T-helper 2 cell treated with Interferon-gamma antibody and Interleukin-4, amounts not matched to agents 5 μg/mL and 100 μg/mL, for 36 hours (primary cell): ENCODE results near the gene APBA2.

ENCODE experiments used
- DNase-seq: peaks from one replicate; pipeline ENCODE4 v3.0.0; 2021; ENCODE audit warnings: low spot score
- H3K27ac Mint-ChIP-seq: one replicate; pipeline ENCODE4 v1.8.0; 2021; ENCODE audit warnings: mild to moderate bottlenecking, mixed read lengths
- H3K27me3 Mint-ChIP-seq: one replicate; pipeline ENCODE4 v1.8.0; 2021; ENCODE audit warnings: low read depth, mixed read lengths
- H3K36me3 Mint-ChIP-seq: one replicate; pipeline ENCODE4 v1.8.0; 2021; ENCODE audit warnings: low read depth, mixed read lengths
- H3K4me1 Mint-ChIP-seq: one replicate; pipeline ENCODE4 v1.8.0; 2021; ENCODE audit warnings: low read depth, mixed read lengths
- H3K4me3 Mint-ChIP-seq: one replicate; pipeline ENCODE4 v1.8.0; 2022; ENCODE audit warnings: mild to moderate bottlenecking, moderate library complexity, mixed read lengths
- H3K9me3 Mint-ChIP-seq: one replicate; pipeline ENCODE4 v1.8.0; 2021; ENCODE audit warnings: mixed read lengths

Gene APBA2

DNA sequence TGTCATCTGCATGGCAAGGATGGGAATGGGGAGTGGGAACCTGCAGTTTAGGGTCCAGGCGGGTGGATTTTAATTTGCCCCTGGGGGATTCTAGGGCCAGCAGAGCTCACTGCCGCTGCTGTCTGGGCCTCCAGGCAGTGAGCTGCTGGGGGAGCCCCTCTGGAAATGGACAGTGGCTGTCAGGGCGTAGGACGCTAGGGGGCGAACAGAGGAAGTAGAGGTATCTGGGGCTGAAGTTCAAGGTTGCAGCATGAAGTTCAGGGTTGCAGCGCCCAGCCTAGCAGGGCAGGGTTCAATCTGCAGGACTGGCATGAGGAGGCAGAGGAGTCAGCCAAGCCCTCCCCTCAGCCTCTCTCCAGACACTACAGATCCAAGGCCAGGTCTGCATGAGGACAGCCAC lies 49.5 kb downstream of the APBA2 start:
- H3K4me3 Mint-ChIP-seq, result no peak overlapping the region

DNA sequence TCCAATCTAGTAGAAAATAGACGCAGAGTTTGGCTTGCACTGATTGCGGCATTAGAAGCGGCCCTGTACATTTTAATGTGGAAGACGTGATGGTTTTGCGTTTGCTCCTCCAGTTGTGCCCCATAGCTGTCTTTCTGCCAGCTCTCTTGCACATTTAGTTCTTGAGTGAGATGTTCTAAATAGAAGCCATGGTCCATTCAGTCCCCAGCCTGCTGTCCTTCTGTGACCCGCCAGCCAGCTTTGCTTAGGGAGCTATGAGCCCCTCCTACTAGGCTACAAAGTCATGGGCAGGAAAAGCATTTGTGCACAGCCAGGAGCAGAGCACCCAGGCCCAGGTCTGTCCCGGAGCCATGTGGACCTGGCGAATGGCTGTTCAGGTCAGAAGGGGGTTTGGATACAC lies 50.3 kb downstream of the APBA2 start:
- Mint-ChIP-seq H3K4me3 (no peak overlapping the region), H3K27me3 (no peaks in the 10 kb centered on the region), H3K27ac (no peak overlapping the region), H3K36me3 (peaks cover 2% of the 10 kb centered on the region), H3K9me3 (no peaks in the 10 kb centered on the region), H3K4me1 (peaks cover 37% of the 10 kb centered on the region)
- no peak for DNase-seq

More for the DNA sequence above, 49.5 kb downstream of the APBA2 start:
- Mint-ChIP-seq H3K36me3 (peaks cover 2% of the 10 kb centered on the region), H3K9me3 (no peaks in the 10 kb centered on the region), H3K4me1 (peaks cover 32% of the 10 kb centered on the region), H3K27ac (no peak overlapping the region), H3K27me3 (no peaks in the 10 kb centered on the region)
- no peak for DNase-seq

GRCh38 chr15:28936481-28936881 lies 50.7 kb downstream of the APBA2 start:
- H3K27ac Mint-ChIP-seq, result peak overlapping the region; percentile 77
- DNase-seq, result no peak
- peaks cover 2% of the 10 kb centered on the region for H3K36me3 Mint-ChIP-seq
- peaks cover 40% of the 10 kb centered on the region for H3K4me1 Mint-ChIP-seq
- no peaks in the 10 kb centered on the region for H3K9me3 Mint-ChIP-seq
- H3K27me3 Mint-ChIP-seq, result no peaks in the 10 kb centered on the region
- H3K4me3 Mint-ChIP-seq, result no peak overlapping the region

DNA sequence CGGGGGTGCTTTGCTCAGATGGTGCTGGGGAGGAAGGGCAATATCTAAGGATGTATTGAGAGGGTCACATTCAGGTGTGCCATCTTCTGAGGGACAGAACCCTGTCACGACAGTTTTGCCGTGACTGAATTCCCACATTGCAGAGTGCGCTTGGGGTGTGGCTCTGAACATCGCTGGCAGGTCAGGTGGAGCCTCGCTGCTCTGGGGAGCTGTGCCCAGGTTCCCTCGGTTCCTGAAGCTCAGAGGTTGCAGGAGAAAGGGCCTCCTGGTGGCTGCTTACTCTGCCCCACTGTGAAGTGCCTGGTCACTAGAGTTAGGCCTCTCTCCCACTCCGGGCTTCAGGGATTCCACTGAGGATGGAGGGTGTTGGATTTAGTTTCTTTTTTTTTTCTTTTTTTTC lies 51.5 kb downstream of the APBA2 start:
- no peak for DNase-seq
- Mint-ChIP-seq H3K9me3 (no peaks in the 10 kb centered on the region), H3K36me3 (peaks cover 4% of the 10 kb centered on the region), H3K4me1 (peaks cover 43% of the 10 kb centered on the region), H3K27ac (peak overlapping the region; percentile 77), H3K4me3 (peak overlapping the region; percentile 79), H3K27me3 (no peaks in the 10 kb centered on the region)

- peaks cover 29% of the 10 kb centered on the region for H3K4me1 Mint-ChIP-seq
- H3K36me3 Mint-ChIP-seq, result peaks cover 17% of the 10 kb centered on the region
- no peaks in the 10 kb centered on the region for H3K27me3 Mint-ChIP-seq
- no peak overlapping the region for H3K4me3 Mint-ChIP-seq
- H3K27ac Mint-ChIP-seq, result no peak overlapping the region
- no peak for DNase-seq
- H3K9me3 Mint-ChIP-seq, result peaks cover 6% of the 10 kb centered on the region
These were observed 56.3 kb downstream of the APBA2 start for GRCh38 chr15:28942046-28942445.

DNA sequence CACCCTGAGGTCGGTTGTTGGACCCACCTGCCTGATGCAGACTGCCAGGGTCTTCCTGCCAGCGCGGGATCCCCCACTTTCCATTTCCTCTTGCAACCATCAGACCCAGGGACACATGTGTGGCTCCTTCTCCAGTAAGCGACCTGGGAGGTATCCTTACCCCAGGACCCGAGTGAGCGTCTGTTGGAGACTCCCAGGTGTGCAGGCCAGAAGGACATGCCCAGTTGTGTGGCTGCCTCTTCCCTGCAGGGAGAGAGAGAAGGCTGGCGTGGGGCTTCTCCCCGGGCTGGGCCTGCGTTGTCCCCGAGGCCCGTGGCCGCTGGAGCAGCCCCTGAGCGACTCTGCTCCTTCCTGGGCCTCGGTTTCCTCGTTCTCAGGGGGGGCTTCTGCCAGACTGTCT lies 56.8 kb downstream of the APBA2 start:
- Mint-ChIP-seq H3K27me3 (no peaks in the 10 kb centered on the region), H3K4me1 (peaks cover 27% of the 10 kb centered on the region), H3K9me3 (peaks cover 6% of the 10 kb centered on the region), H3K4me3 (no peak overlapping the region), H3K27ac (no peak overlapping the region), H3K36me3 (peaks cover 16% of the 10 kb centered on the region)
- DNase-seq, result no peak

- Mint-ChIP-seq H3K27me3 (no peaks in the 10 kb centered on the region), H3K4me1 (peaks cover 28% of the 10 kb centered on the region), H3K9me3 (peaks cover 6% of the 10 kb centered on the region), H3K36me3 (peaks cover 16% of the 10 kb centered on the region), H3K27ac (no peak overlapping the region), H3K4me3 (no peak overlapping the region)
- DNase-seq, result no peak
These were observed 57.4 kb downstream of the APBA2 start for GRCh38 chr15:28943146-28943545.

- no peak overlapping the region for H3K4me3 Mint-ChIP-seq
- H3K27ac Mint-ChIP-seq, result no peak overlapping the region
- peaks cover 16% of the 10 kb centered on the region for H3K36me3 Mint-ChIP-seq
- H3K4me1 Mint-ChIP-seq, result peaks cover 34% of the 10 kb centered on the region
- peaks cover 6% of the 10 kb centered on the region for H3K9me3 Mint-ChIP-seq
- no peak for DNase-seq
- peaks cover 4% of the 10 kb centered on the region for H3K27me3 Mint-ChIP-seq
These were observed 57.9 kb downstream of the APBA2 start for GRCh38 chr15:28943611-28944230.

DNA sequence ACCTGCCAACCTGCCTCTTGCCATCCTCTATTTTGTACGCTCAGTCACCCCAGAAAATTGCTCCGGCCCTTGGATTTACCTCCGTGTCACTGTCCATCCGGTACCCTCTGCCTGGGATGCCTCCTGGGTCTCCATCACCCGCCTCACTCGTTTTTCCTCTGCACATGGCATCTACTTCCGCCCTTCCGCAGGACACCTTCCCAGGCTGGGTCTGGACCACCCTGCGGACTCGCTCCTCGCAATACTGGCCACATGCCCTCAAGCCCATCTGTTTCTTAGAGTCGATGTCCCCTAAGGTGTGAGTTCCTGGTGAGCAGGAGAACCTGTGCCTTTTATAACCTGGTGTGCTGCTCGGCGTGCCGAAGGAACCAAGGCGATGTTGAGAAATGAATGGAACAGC lies 58.5 kb downstream of the APBA2 start:
- H3K27me3 Mint-ChIP-seq, result peaks cover 7% of the 10 kb centered on the region
- H3K4me3 Mint-ChIP-seq, result no peak overlapping the region
- H3K9me3 Mint-ChIP-seq, result peaks cover 6% of the 10 kb centered on the region
- no peak overlapping the region for H3K27ac Mint-ChIP-seq
- H3K4me1 Mint-ChIP-seq, result peaks cover 36% of the 10 kb centered on the region
- no peak for DNase-seq
- peaks cover 16% of the 10 kb centered on the region for H3K36me3 Mint-ChIP-seq

DNA sequence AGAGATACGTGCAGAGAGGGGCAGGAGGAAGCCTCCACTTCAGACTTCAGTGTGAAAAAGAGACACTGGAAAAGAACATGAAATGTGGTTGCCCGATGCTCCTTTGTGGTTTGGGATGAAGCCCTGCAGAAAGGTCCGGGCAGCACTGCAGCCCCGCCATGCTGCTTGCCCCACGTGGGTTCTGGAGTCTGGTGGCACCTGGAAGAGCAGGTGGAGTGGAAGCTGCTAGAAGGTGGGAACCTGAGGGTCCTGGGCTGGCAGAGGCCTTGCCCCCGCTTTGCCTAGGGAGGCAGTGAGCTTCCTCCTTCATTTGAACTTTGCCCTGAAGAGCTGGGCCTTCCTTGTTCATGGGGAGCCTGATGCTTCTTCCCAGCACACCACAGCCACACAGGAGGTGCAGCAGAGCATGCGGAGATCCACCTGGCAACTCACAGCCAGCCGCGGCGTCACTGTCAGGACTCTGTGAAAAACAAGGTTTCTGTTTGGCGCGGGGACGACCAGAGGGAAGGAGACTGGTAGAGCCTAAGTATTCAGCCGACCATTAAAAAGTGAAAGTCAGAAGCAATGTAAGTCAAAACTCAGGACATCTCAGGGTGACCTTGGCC lies 59.0 kb downstream of the APBA2 start:
- peaks cover 6% of the 10 kb centered on the region for H3K9me3 Mint-ChIP-seq
- H3K27me3 Mint-ChIP-seq, result peaks cover 8% of the 10 kb centered on the region
- no peak overlapping the region for H3K4me3 Mint-ChIP-seq
- no peak overlapping the region for H3K27ac Mint-ChIP-seq
- no peak for DNase-seq
- H3K4me1 Mint-ChIP-seq, result peaks cover 33% of the 10 kb centered on the region
- peaks cover 16% of the 10 kb centered on the region for H3K36me3 Mint-ChIP-seq

- H3K9me3 Mint-ChIP-seq, result peaks cover 6% of the 10 kb centered on the region
- H3K4me3 Mint-ChIP-seq, result peak overlapping the region; percentile 21
- peaks cover 36% of the 10 kb centered on the region for H3K4me1 Mint-ChIP-seq
- no peak overlapping the region for H3K27ac Mint-ChIP-seq
- peaks cover 16% of the 10 kb centered on the region for H3K36me3 Mint-ChIP-seq
- H3K27me3 Mint-ChIP-seq, result peaks cover 10% of the 10 kb centered on the region
- DNase-seq, result no peak
These were observed 60.0 kb downstream of the APBA2 start for GRCh38 chr15:28945626-28946230.

GRCh38 chr15:28946803-28947202 lies 61.0 kb downstream of the APBA2 start:
- peaks cover 29% of the 10 kb centered on the region for H3K4me1 Mint-ChIP-seq
- H3K27ac Mint-ChIP-seq, result no peak overlapping the region
- H3K9me3 Mint-ChIP-seq, result peaks cover 6% of the 10 kb centered on the region
- H3K4me3 Mint-ChIP-seq, result no peak overlapping the region
- DNase-seq, result no peak
- H3K27me3 Mint-ChIP-seq, result peaks cover 10% of the 10 kb centered on the region
- H3K36me3 Mint-ChIP-seq, result peaks cover 16% of the 10 kb centered on the region

- H3K4me3 Mint-ChIP-seq, result no peak overlapping the region
- no peak overlapping the region for H3K27ac Mint-ChIP-seq
- peaks cover 26% of the 10 kb centered on the region for H3K4me1 Mint-ChIP-seq
- H3K27me3 Mint-ChIP-seq, result peaks cover 10% of the 10 kb centered on the region
- H3K9me3 Mint-ChIP-seq, result peaks cover 6% of the 10 kb centered on the region
- peaks cover 14% of the 10 kb centered on the region for H3K36me3 Mint-ChIP-seq
- no peak for DNase-seq
These were observed 61.5 kb downstream of the APBA2 start for GRCh38 chr15:28947221-28947674.

GRCh38 chr15:28948036-28948435 lies 62.3 kb downstream of the APBA2 start:
- peaks cover 11% of the 10 kb centered on the region for H3K36me3 Mint-ChIP-seq
- no peak overlapping the region for H3K27ac Mint-ChIP-seq
- H3K27me3 Mint-ChIP-seq, result peaks cover 10% of the 10 kb centered on the region
- peak overlapping the region; percentile 62 for H3K4me3 Mint-ChIP-seq
- peaks cover 30% of the 10 kb centered on the region for H3K4me1 Mint-ChIP-seq
- H3K9me3 Mint-ChIP-seq, result peaks cover 6% of the 10 kb centered on the region
- no peak for DNase-seq
